Natural killer cell treated with Interleukin-12 subunit alpha and Interleukin-12 subunit beta and Interleukin-15 and Interleukin-18, amount 100 ng/mL, for 72 hours (primary cell): Measurements from ENCODE around the gene RASGRF2. TPM values are rescaled to one million over a fixed set of nuclear protein-coding genes. Genes with fewer than 3 reads are reported as not detected.

Source experiments
- ATAC-seq, 2 donors: fragments of 150-1000 bp; cut with Tn5 transposase in 1 of 2; sonication (Bioruptor Pico), chemical (Tn5 transposase) in 1 of 2; 2 replicates each; pipeline ENCODE4 v1.10.0; 2021
- DNase-seq: peaks from one replicate; pipeline ENCODE4 v3.0.0; 2022; ENCODE audit warnings: low spot score
- H3K27ac Mint-ChIP-seq, 2 donors: 1 replicate in 1 of 2; 2 replicates in 1 of 2; pipeline ENCODE4 v1.8.0; 2022; ENCODE audit warnings: mixed read lengths in 2 of 2, mild to moderate bottlenecking in 1 of 2, moderate library complexity in 1 of 2
- H3K27me3 Mint-ChIP-seq, 2 donors: 1 replicate in 1 of 2; 2 replicates in 1 of 2; pipeline ENCODE4 v1.8.0; 2022; ENCODE audit warnings: mixed read lengths in 2 of 2
- H3K36me3 Mint-ChIP-seq: one replicate; pipeline ENCODE4 v1.8.0; 2022; ENCODE audit warnings: mixed read lengths
- H3K4me1 Mint-ChIP-seq, 2 donors: 1 replicate in 1 of 2; 2 replicates in 1 of 2; pipeline ENCODE4 v1.8.0; 2022; ENCODE audit warnings: low read depth in 2 of 2, mixed read lengths in 2 of 2, mild to moderate bottlenecking in 1 of 2
- H3K4me3 Mint-ChIP-seq: one replicate; pipeline ENCODE4 v1.8.0; 2022; ENCODE audit warnings: mixed read lengths
- H3K9me3 Mint-ChIP-seq: 2 replicates; pipeline ENCODE4 v1.8.0; 2022; ENCODE audit warnings: mixed read lengths
- total RNA-seq, 2 donors: library from RNA; stranded (reverse); gene quantifications; one replicate each; pipeline ENCODE4 v1.2.3, GENCODE V29; 2022

Gene RASGRF2
- total RNA-seq, 2 donors from 2014 or later, result 2.3 to 6.7 TPM

GRCh38 chr5:81140441-81140840 lies 180.3 kb downstream of the RASGRF2 start:
- H3K36me3 Mint-ChIP-seq, result no peaks in the 10 kb centered on the region
- peaks cover 0 to 2% of the 10 kb centered on the region in 2 donors for H3K4me1 Mint-ChIP-seq
- H3K4me3 Mint-ChIP-seq, result no peak overlapping the region
- peaks cover 5% of the 10 kb centered on the region for H3K9me3 Mint-ChIP-seq
- no peaks in the 10 kb centered on the region for H3K27me3 Mint-ChIP-seq
- ATAC-seq (no peak), DNase-seq (no peak)
- H3K27ac Mint-ChIP-seq, result no peak overlapping the region

DNA sequence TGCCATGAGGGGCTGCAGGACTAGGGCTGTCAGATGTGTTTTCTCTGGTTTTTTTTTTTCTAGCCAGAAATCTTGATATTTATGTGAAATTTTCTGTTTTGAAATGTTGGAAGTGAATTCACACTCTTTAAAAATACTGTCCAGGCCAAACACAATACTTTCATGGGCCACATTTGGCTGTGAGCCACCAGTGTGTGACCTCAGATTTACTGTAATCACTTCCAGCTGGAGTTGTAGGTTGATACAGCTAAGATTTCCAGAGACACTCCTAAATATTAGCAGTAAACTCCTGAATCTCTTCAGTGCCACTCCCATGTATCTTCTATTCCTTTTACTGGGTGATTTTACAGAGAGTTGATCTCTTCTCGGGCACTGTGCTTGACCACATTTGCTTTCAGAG lies 180.8 kb downstream of the RASGRF2 start:
- DNase-seq, result no peak
- H3K27ac Mint-ChIP-seq, result no peak overlapping the region
- no peak overlapping the region for H3K4me3 Mint-ChIP-seq
- H3K36me3 Mint-ChIP-seq, result no peaks in the 10 kb centered on the region
- ATAC-seq, result no peak
- peaks cover 5% of the 10 kb centered on the region for H3K9me3 Mint-ChIP-seq
- H3K27me3 Mint-ChIP-seq, result no peaks in the 10 kb centered on the region
- peaks cover 0 to 3% of the 10 kb centered on the region in 2 donors for H3K4me1 Mint-ChIP-seq

- Mint-ChIP-seq H3K27me3 (no peaks in the 10 kb centered on the region), H3K36me3 (no peaks in the 10 kb centered on the region), H3K27ac (no peak overlapping the region), H3K4me1 (peaks cover 0 to 3% of the 10 kb centered on the region in 2 donors), H3K4me3 (no peak overlapping the region), H3K9me3 (no peaks in the 10 kb centered on the region)
- DNase-seq (no peak), ATAC-seq (no peak)
Measured at GRCh38 chr5:81142108-81142507, 181.9 kb downstream of the RASGRF2 start.

DNA sequence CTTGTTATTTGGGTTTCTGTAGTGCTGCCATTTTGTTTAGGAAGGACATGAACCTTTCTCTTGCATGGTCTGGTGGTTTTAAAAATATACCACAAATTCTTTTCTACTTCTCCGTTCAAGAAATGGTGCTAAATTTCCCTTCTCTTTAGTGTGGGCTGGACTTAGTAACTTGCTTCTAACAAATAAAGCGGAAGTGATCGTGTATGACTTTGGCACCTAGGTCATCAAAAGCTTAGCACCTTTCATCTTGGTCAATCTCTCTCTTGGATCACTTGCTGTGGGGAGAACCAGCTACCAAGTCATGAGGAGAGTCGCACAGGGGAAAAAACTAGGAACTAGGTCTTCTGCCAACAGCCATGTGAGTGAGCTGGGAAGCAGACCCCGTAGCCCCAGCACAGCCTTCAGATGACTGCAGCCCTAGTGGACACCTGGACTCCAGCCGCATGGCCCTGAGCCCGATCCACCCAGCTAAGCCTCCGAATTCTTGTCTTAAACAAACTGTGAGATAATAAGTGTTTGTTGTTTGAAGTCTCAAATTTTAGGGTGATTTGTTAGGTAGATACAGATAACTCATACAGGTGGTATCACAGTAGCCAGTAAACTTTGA lies 185.3 kb downstream of the RASGRF2 start:
- Mint-ChIP-seq H3K9me3 (no peaks in the 10 kb centered on the region), H3K36me3 (no peaks in the 10 kb centered on the region), H3K4me1 (peaks cover 6 to 11% of the 10 kb centered on the region in 2 donors), H3K4me3 (no peak overlapping the region), H3K27ac (no peak overlapping the region), H3K27me3 (peaks cover 0 to 2% of the 10 kb centered on the region in 2 donors)
- ATAC-seq, result peak in 1 of 2 donors; percentile 41
- no peak for DNase-seq

DNA sequence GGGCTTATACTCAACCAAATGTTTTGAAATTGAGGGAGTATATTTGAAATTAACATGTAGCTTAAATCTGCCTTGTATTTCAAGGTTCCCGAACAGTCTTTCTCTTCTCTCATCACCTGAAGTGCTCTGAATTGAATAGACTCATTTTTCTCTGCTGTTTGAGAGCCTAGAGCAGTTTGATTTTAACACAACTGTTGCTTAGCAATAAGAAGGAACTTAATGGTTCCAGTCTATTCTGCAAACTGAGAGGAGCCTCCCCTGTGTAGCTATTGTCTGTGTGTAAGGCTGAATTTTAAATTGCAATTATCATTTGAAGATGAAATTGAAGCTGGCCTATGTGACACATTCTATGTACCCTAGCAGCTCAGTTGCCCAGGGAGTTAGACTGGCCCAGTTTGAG lies 185.9 kb downstream of the RASGRF2 start:
- ATAC-seq (no peak), DNase-seq (no peak)
- H3K27me3 Mint-ChIP-seq, result peaks cover 0 to 2% of the 10 kb centered on the region in 2 donors
- no peak overlapping the region for H3K4me3 Mint-ChIP-seq
- peaks cover 6 to 11% of the 10 kb centered on the region in 2 donors for H3K4me1 Mint-ChIP-seq
- H3K9me3 Mint-ChIP-seq, result no peaks in the 10 kb centered on the region
- no peaks in the 10 kb centered on the region for H3K36me3 Mint-ChIP-seq
- no peak overlapping the region for H3K27ac Mint-ChIP-seq

- H3K36me3 Mint-ChIP-seq, result no peaks in the 10 kb centered on the region
- peaks cover 0 to 2% of the 10 kb centered on the region in 2 donors for H3K27me3 Mint-ChIP-seq
- peaks cover 6 to 11% of the 10 kb centered on the region in 2 donors for H3K4me1 Mint-ChIP-seq
- no peak overlapping the region for H3K4me3 Mint-ChIP-seq
- H3K27ac Mint-ChIP-seq, result no peak overlapping the region
- no peaks in the 10 kb centered on the region for H3K9me3 Mint-ChIP-seq
- ATAC-seq (no peak), DNase-seq (no peak)
Measured at GRCh38 chr5:81147011-81147885, 187.1 kb downstream of the RASGRF2 start.

GRCh38 chr5:81147886-81148571 lies 187.9 kb downstream of the RASGRF2 start:
- H3K4me3 Mint-ChIP-seq, result peak overlapping the region; percentile 8
- no peaks in the 10 kb centered on the region for H3K9me3 Mint-ChIP-seq
- no peak overlapping the region for H3K27ac Mint-ChIP-seq
- no peak for ATAC-seq
- H3K36me3 Mint-ChIP-seq, result no peaks in the 10 kb centered on the region
- H3K4me1 Mint-ChIP-seq, result peaks cover 6 to 11% of the 10 kb centered on the region in 2 donors
- DNase-seq, result no peak
- peaks cover 0 to 3% of the 10 kb centered on the region in 2 donors for H3K27me3 Mint-ChIP-seq

DNA sequence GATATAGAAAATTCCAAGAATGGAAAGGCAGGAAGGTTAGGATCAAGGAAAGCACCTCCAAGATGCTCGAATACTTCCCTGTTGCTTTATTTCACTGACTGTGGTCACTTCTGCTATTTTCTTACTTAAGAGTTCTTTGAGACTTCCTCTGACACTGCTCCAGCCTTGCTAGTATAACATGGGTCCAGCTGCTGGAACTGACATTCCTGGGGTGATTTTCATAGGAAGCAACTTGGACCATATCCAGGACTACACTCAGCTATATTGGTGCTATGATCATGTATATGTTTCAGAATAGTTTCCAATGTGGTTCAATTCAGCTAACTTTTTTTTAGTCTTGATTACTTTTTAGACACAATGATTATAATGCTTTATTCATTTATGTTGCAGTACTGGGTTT lies 191.4 kb downstream of the RASGRF2 start:
- Mint-ChIP-seq H3K4me3 (no peak overlapping the region), H3K9me3 (peaks cover 3% of the 10 kb centered on the region), H3K27ac (no peak overlapping the region), H3K4me1 (peaks cover 6 to 8% of the 10 kb centered on the region in 2 donors), H3K36me3 (peaks cover 17% of the 10 kb centered on the region), H3K27me3 (peaks cover 7 to 12% of the 10 kb centered on the region in 2 donors)
- ATAC-seq (no peak), DNase-seq (no peak)

DNA sequence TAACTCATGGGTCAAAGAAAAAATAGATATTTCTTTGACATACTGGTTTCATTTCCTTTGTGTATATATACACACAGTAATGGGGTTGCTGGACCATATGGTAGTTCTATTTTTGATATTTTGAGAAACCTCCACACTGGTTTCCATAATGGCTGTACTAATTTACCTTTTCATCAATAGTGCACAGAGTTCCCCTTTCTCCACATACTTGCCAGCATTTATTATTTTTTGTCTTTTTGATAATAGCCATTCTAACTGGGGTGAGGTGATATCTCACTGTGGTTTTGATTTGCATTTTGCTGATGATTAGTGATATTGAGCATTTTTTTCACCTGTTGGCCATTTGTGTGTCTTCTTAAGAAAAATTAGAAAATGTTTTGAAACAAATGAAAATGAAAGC lies 194.6 kb downstream of the RASGRF2 start:
- Mint-ChIP-seq H3K4me1 (no peaks in the 10 kb centered on the region), H3K36me3 (peaks cover 20% of the 10 kb centered on the region), H3K27ac (no peak overlapping the region), H3K9me3 (peaks cover 3% of the 10 kb centered on the region), H3K4me3 (no peak overlapping the region), H3K27me3 (peaks cover 4 to 12% of the 10 kb centered on the region in 2 donors)
- ATAC-seq, result no peak
- no peak for DNase-seq

DNA sequence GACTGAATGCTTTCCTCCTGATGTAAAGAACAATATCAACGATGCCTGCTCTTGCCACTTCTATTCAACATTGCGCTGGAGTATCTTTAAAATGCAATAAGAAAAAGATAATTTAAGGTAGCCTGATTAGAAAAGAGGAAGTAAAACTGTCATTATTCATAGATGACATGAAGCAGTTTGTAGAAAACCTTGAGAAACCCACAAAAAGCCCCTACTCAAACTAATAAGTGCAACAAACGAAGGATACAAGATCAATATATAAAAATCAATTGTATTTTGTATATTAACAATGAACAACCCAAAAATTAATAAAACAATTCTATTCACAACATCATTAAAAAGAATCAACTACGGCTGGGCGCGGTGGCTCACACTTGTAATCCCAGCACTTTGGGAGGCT lies 196.6 kb downstream of the RASGRF2 start:
- H3K9me3 Mint-ChIP-seq, result peaks cover 3% of the 10 kb centered on the region
- H3K27me3 Mint-ChIP-seq, result peaks cover 4 to 12% of the 10 kb centered on the region in 2 donors
- no peak overlapping the region for H3K4me3 Mint-ChIP-seq
- H3K36me3 Mint-ChIP-seq, result peaks cover 20% of the 10 kb centered on the region
- ATAC-seq (no peak), DNase-seq (no peak)
- H3K4me1 Mint-ChIP-seq, result no peaks in the 10 kb centered on the region
- H3K27ac Mint-ChIP-seq, result no peak overlapping the region

- Mint-ChIP-seq H3K4me1 (peaks cover 0 to 9% of the 10 kb centered on the region in 2 donors), H3K27ac (no peak overlapping the region), H3K4me3 (no peak overlapping the region), H3K27me3 (no peaks in the 10 kb centered on the region), H3K9me3 (no peaks in the 10 kb centered on the region), H3K36me3 (peaks cover 7% of the 10 kb centered on the region)
- DNase-seq (no peak), ATAC-seq (no peak)
Measured at GRCh38 chr5:81161012-81161601, 200.9 kb downstream of the RASGRF2 start.

- Mint-ChIP-seq H3K9me3 (no peaks in the 10 kb centered on the region), H3K4me3 (no peak overlapping the region), H3K27ac (no peak overlapping the region), H3K4me1 (peaks cover 0 to 9% of the 10 kb centered on the region in 2 donors), H3K36me3 (no peaks in the 10 kb centered on the region), H3K27me3 (no peaks in the 10 kb centered on the region)
- no peak for ATAC-seq
- DNase-seq, result no peak
Measured at GRCh38 chr5:81162501-81162900, 202.3 kb downstream of the RASGRF2 start.

DNA sequence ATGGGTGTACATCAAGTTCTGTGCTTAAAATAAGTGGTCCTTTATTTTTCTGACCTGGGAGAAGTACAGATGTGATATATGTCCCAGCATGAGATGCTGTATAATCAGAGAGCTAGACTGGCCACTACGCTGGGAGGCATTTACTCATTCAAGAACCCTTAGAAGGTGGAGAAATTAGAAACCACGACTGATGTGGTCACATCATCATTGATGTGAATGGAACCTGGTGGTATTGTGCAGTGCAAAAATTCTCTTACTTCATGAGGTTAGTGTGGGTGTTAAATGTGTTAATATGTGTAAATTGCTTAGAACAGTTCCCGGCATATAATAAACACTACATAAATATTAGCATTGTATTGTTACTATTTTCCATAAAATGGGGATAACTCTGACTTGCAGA lies 203.5 kb downstream of the RASGRF2 start:
- no peak overlapping the region for H3K27ac Mint-ChIP-seq
- ATAC-seq, result peak; percentile 67 to 84
- H3K4me3 Mint-ChIP-seq, result no peak overlapping the region
- DNase-seq, result no peak
- H3K9me3 Mint-ChIP-seq, result no peaks in the 10 kb centered on the region
- peaks cover 0 to 9% of the 10 kb centered on the region in 2 donors for H3K4me1 Mint-ChIP-seq
- no peaks in the 10 kb centered on the region for H3K36me3 Mint-ChIP-seq
- peaks cover 0 to 3% of the 10 kb centered on the region in 2 donors for H3K27me3 Mint-ChIP-seq
